ENCODE results near the gene SEPTIN1. TPM values are rescaled to one million over a fixed set of nuclear protein-coding genes. Genes with fewer than 3 reads are reported as not detected.
A peak's percentile ranks its signal among the peaks of the same experiment; 100 is the strongest.

The SEPTIN1 gene
- total and polyA plus RNA-seq, 2 of the 13 experiments (the other 11 are each of a cell fraction or from before 2014, with no cell fraction given): 0.18 to 0.67 TPM

GRCh38 chr16:30395155-30395991, 13.0 kb upstream of the SEPTIN1 start, which contains the start of gene ZNF48 (continued):
- TF ChIP-seq ZMAT5 (CRISPR knock-in tag; IDR thresholded peaks at IDR 0.05; ENCODE audit: borderline replicate concordance, low read depth) (no peak), SP1 (IDR thresholded peaks at IDR 0.05) (no peak), SP1 (CRISPR knock-in tag; IDR thresholded peaks at IDR 0.05) (peak; percentile 75; the same call in 1 of the 2 replicates), TAF15 (IDR thresholded peaks at IDR 0.05; ENCODE audit: low read depth, low read length, poor library complexity, severe bottlenecking) (peak; percentile 9), ZNF33B (CRISPR knock-in tag; IDR thresholded peaks at IDR 0.05) (peak; percentile 79), DMAP1 (CRISPR knock-in tag; IDR thresholded peaks at IDR 0.05) (peak; percentile 62; the same call in 1 of the 2 replicates), HNRNPL (IDR thresholded peaks at IDR 0.05; ENCODE audit: low read depth, low read length) (0 out of 2 replicates have a peak, but pooled peaks have one; percentile 20), ASH2L (IDR thresholded peaks at IDR 0.05; ENCODE audit: insufficient read length, low read depth, low read length) (peak; percentile 96), KDM1A (CRISPR knock-in tag; IDR thresholded peaks at IDR 0.05) (no peak), ZNF83 (CRISPR knock-in tag; IDR thresholded peaks at IDR 0.05; ENCODE audit: borderline replicate concordance) (peak; percentile 79; the same call in 1 of the 2 replicates), KDM4B (CRISPR knock-in tag; IDR thresholded peaks at IDR 0.05) (peak; percentile 17; the same call in 1 of the 2 replicates), ZBTB7B (CRISPR knock-in tag; IDR thresholded peaks at IDR 0.05) (peak; percentile 86), SSRP1 (CRISPR knock-in tag; IDR thresholded peaks at IDR 0.05) (no peak), ZNF556 (CRISPR knock-in tag; IDR thresholded peaks at IDR 0.05; ENCODE audit: borderline replicate concordance) (peak; percentile 67; the same call in 1 of the 2 replicates), KLF6 (CRISPR knock-in tag; IDR thresholded peaks at IDR 0.05) (peak; percentile 9; the same call in 1 of the 2 replicates), SMAD1 (CRISPR knock-in tag; IDR thresholded peaks at IDR 0.05; ENCODE audit: borderline replicate concordance, low read depth) (0 out of 2 replicates have a peak, but pooled peaks have one; percentile 19), ZNF34 (CRISPR knock-in tag; IDR thresholded peaks at IDR 0.05; ENCODE audit: borderline replicate concordance) (peak; percentile 88; the same call in 1 of the 2 replicates), PITX1 (CRISPR knock-in tag; IDR thresholded peaks at IDR 0.05) (no peak; the same call in 1 of the 2 replicates), TAF1 (CRISPR knock-in tag; IDR thresholded peaks at IDR 0.05) (no peak; the same call in none of the 2 replicates), ZNF337 (CRISPR knock-in tag; IDR thresholded peaks at IDR 0.05; ENCODE audit: borderline replicate concordance, low read depth) (no peak), IRF9 (CRISPR knock-in tag; IDR thresholded peaks at IDR 0.05; ENCODE audit: borderline replicate concordance) (peak; percentile 81), TCF12 (IDR thresholded peaks at IDR 0.05) (no peak), TCF12 (CRISPR knock-in tag; IDR thresholded peaks at IDR 0.05) (no peak)
- TF ChIP-seq, protein P1, sequence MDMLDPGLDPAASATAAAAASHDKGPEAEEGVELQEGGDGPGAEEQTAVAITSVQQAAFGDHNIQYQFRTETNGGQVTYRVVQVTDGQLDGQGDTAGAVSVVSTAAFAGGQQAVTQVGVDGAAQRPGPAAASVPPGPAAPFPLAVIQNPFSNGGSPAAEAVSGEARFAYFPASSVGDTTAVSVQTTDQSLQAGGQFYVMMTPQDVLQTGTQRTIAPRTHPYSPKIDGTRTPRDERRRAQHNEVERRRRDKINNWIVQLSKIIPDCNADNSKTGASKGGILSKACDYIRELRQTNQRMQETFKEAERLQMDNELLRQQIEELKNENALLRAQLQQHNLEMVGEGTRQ (IDR thresholded peaks at IDR 0.05; ENCODE audit: low read depth, low read length): no peak
- TF ChIP-seq, protein P1 (CRISPR knock-in tag; IDR thresholded peaks at IDR 0.05; ENCODE audit: borderline replicate concordance): no peak
- TF ChIP-seq, protein P2, sequence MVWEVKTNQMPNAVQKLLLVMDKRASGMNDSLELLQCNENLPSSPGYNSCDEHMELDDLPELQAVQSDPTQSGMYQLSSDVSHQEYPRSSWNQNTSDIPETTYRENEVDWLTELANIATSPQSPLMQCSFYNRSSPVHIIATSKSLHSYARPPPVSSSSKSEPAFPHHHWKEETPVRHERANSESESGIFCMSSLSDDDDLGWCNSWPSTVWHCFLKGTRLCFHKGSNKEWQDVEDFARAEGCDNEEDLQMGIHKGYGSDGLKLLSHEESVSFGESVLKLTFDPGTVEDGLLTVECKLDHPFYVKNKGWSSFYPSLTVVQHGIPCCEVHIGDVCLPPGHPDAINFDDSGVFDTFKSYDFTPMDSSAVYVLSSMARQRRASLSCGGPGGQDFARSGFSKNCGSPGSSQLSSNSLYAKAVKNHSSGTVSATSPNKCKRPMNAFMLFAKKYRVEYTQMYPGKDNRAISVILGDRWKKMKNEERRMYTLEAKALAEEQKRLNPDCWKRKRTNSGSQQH (CRISPR knock-in tag; IDR thresholded peaks at IDR 0.05; ENCODE audit: low read depth): peak; percentile 91; the same call in 1 of the 2 replicates
